K562 (cell line): ENCODE results near the gene DLST. TPM values are rescaled to one million over a fixed set of nuclear protein-coding genes. Genes with fewer than 3 reads are reported as not detected.

Experiments
- ARID1B ChIP-seq: fragments of 450-650 bp; IDR thresholded peaks from 2 replicates; pipeline ENCODE4 v1.6.1; 2016; ENCODE audit warnings: antibody characterized with exemption, mild to moderate bottlenecking, inconsistent platforms
- BHLHE40 ChIP-seq: IDR thresholded peaks from 2 replicates; pipeline ENCODE4 v1.6.1; 2011; ENCODE audit warnings: low read length, improper control_type of control experiment
- CBX2 ChIP-seq: fragments of 200-600 bp; sonication (generic); IDR thresholded peaks from one replicate; pipeline ENCODE4 v1.6.1; 2012; ENCODE audit warnings: mild to moderate bottlenecking, low read length, inconsistent platforms; ENCODE audit not compliant: insufficient read depth, poor library complexity, severe bottlenecking
- CC2D1A ChIP-seq: fragments of 450-650 bp; IDR thresholded peaks from 2 replicates; pipeline ENCODE4 v1.6.1; 2017; ENCODE audit warnings: mild to moderate bottlenecking
- CTBP1 ChIP-seq: fragments of 450-650 bp; IDR thresholded peaks from 2 replicates; pipeline ENCODE4 v1.6.1; 2016; ENCODE audit warnings: borderline replicate concordance
- CTCF ChIP-seq, 3 experiments: IDR thresholded peaks in 2 of 3; conservative IDR thresholded peaks in 1 of 3; 2 replicates each; pipeline ENCODE4 v1.5.1; 2011 to 2012; ENCODE audit warnings: low read length in 3 of 3, mild to moderate bottlenecking in 3 of 3, control low read depth in 2 of 3, improper control_type of control experiment in 1 of 3, inconsistent platforms in 1 of 3, low read depth in 1 of 3, mixed read lengths in 1 of 3, moderate library complexity in 1 of 3; ENCODE audit not compliant: insufficient read depth in 2 of 3
- E2F4 ChIP-seq: sonication (generic); formaldehyde crosslinking; IDR thresholded peaks from 2 replicates; pipeline ENCODE4 v1.8.0; 2022; ENCODE audit warnings: mild to moderate bottlenecking, low read depth, missing genetic modification reagents
- EHMT2 ChIP-seq: fragments of 450-650 bp; IDR thresholded peaks from 2 replicates; pipeline ENCODE4 v1.6.1; 2018; ENCODE audit warnings: antibody characterized with exemption
- FOSL1 ChIP-seq: fragments of 200-800 bp; sonication (Bioruptor generic); conservative IDR thresholded peaks from 2 replicates; pipeline ENCODE4 v1.6.1; 2016; ENCODE audit warnings: missing genetic modification characterization, missing compliant biosample characterization
- HLTF ChIP-seq: fragments of 450-650 bp; IDR thresholded peaks from 2 replicates; pipeline ENCODE4 v1.6.1; 2016
- MTA3 ChIP-seq: fragments of 450-650 bp; formaldehyde crosslinking; IDR thresholded peaks from 2 replicates; pipeline ENCODE4 v1.6.1; 2017; ENCODE audit warnings: mild to moderate bottlenecking, borderline replicate concordance
- NBN ChIP-seq: fragments of 450-650 bp; IDR thresholded peaks from 2 replicates; pipeline ENCODE4 v1.6.1; 2016; ENCODE audit warnings: low read depth, mild to moderate bottlenecking
- NFIX ChIP-seq: fragments of 250-450 bp; sonication (Bioruptor Pico); IDR thresholded peaks from 2 replicates; pipeline ENCODE4 v1.4.0; 2020; ENCODE audit warnings: low read depth, mild to moderate bottlenecking, moderate library complexity
- PML ChIP-seq: IDR thresholded peaks from 2 replicates; pipeline ENCODE4 v1.6.1; 2012; ENCODE audit warnings: low read length, inconsistent platforms
- POLR2G ChIP-seq: fragments of 200-400 bp; formaldehyde crosslinking; IDR thresholded peaks from 2 replicates; pipeline ENCODE4 v1.6.1; 2017; ENCODE audit warnings: low read depth, mild to moderate bottlenecking, antibody characterized with exemption, low read length, moderate library complexity
- RAD21 ChIP-seq, 2 experiments: fragments of 250-450 bp in 1 of 2; fragments of 450-650 bp in 1 of 2; sonication (Bioruptor Pico) in 1 of 2; formaldehyde crosslinking in 1 of 2; IDR thresholded peaks in 1 of 2; conservative IDR thresholded peaks in 1 of 2; 2 replicates each; pipeline versions ENCODE4 v1.4.0 to v1.8.0; 2020 to 2022; ENCODE audit warnings: mild to moderate bottlenecking in 2 of 2, moderate library complexity in 1 of 2
- RBFOX2 ChIP-seq: fragments of 200-400 bp; formaldehyde crosslinking; IDR thresholded peaks from 2 replicates; pipeline ENCODE4 v1.6.1; 2017; ENCODE audit warnings: low read depth, mild to moderate bottlenecking, low read length, moderate library complexity
- TCF3 ChIP-seq: sonication (generic); formaldehyde crosslinking; IDR thresholded peaks from 2 replicates; pipeline ENCODE4 v1.4.0; 2020; ENCODE audit warnings: mild to moderate bottlenecking, missing genetic modification reagents
- TFAP4 ChIP-seq: sonication (generic); formaldehyde crosslinking; IDR thresholded peaks from 2 replicates; pipeline ENCODE4 v1.8.0; 2022; ENCODE audit warnings: missing genetic modification reagents, mild to moderate bottlenecking, moderate library complexity, borderline replicate concordance
- THRA ChIP-seq: fragments of 450-650 bp; IDR thresholded peaks from 2 replicates; pipeline ENCODE4 v1.6.1; 2017; ENCODE audit warnings: mild to moderate bottlenecking, moderate library complexity
- ZBTB7A ChIP-seq: IDR thresholded peaks from 2 replicates; pipeline ENCODE4 v1.6.1; 2011; ENCODE audit warnings: low read depth, mild to moderate bottlenecking, low read length, moderate library complexity, borderline replicate concordance; ENCODE audit not compliant: control insufficient read depth
- ZNF384 ChIP-seq: IDR thresholded peaks from 2 replicates; pipeline ENCODE4 v1.6.1; 2012; ENCODE audit warnings: low read depth, low read length, improper control_type of control experiment
- ZSCAN29 ChIP-seq: fragments of 450-650 bp; IDR thresholded peaks from 2 replicates; pipeline ENCODE4 v1.6.1; 2017
- polyA plus RNA-seq, 8 experiments: library from polyadenylated mRNA; depleted of rRNA in 4 of 8; stranded (reverse) in 5 of 8; unstranded in 3 of 8; fragments of >200 nt; fragmentation: Nextera tagmentation in 2 of 8; fragmentation: Illumina TruSeq in 1 of 8; extraction: Ambion mirVana in 2 of 8; extraction: Trizol in 1 of 8; gene quantifications; 2 replicates each; pipeline versions ENCODE4 v1.2.1 to v1.2.3, GENCODE V29; 2011 to 2014; ENCODE audit warnings: inconsistent platforms in 1 of 8, missing spikeins in 1 of 8
- total RNA-seq, 7 experiments: library from RNA; depleted of rRNA in 6 of 7; stranded (reverse); fragments of >200 nt in 6 of 7; fragmentation: Illumina TruSeq in 2 of 7; extraction: Trizol in 2 of 7; gene quantifications; 2 replicates each; pipeline versions ENCODE4 v1.2.1 to v1.2.3, GENCODE V29; 2011 to 2021; ENCODE audit warnings: low replicate concordance in 1 of 7

The DLST gene
- total and polyA plus RNA-seq, 9 of the 15 experiments (the other 6 are each of a cell fraction or from before 2014, with no cell fraction given): 3.0 to 73.7 (median 45.4) TPM

- no peak for TF ChIP-seq EHMT2
- 0 out of 2 replicates have a peak, but pooled peaks have one; percentile 9 for TF ChIP-seq TCF3 (CRISPR knock-in tag)
- 0 out of 2 replicates have a peak, but pooled peaks have one; percentile 11 for TF ChIP-seq BHLHE40
- no peak for TF ChIP-seq ZNF384
- TF ChIP-seq CTBP1: peak; percentile 21; the same call in 1 of the 2 replicates
- peak; percentile 52 for TF ChIP-seq RBFOX2
- no peak for TF ChIP-seq HLTF
- TF ChIP-seq THRA: no peak
- no peak for TF ChIP-seq CBX2
- no peak for TF ChIP-seq ARID1B
- TF ChIP-seq FOSL1 (tag): no peak
- TF ChIP-seq RAD21 (CRISPR knock-in tag; conservative IDR thresholded peaks at IDR 0.05 in 1 of 2, IDR thresholded peaks at IDR 0.05 in 1 of 2): peak; percentile 64 to 76
- TF ChIP-seq NFIX (CRISPR knock-in tag): no peak
- peak; percentile 38; the same call in 1 of the 2 replicates for TF ChIP-seq PML
- TF ChIP-seq NBN: no peak
- TF ChIP-seq E2F4 (CRISPR knock-in tag): no peak
- TF ChIP-seq ZSCAN29: no peak
- peak; percentile 34; the same call in 1 of the 2 replicates for TF ChIP-seq TFAP4 (CRISPR knock-in tag)
- TF ChIP-seq MTA3: no peak
- 0 out of 2 replicates have a peak, but pooled peaks have one; percentile 29 for TF ChIP-seq ZBTB7A
- peak; percentile 81 to 91 (median 83) for TF ChIP-seq CTCF (IDR thresholded peaks at IDR 0.05 in 2 of 3, conservative IDR thresholded peaks at IDR 0.05 in 1 of 3; ENCODE audit: insufficient read depth in 2 of 3, low read depth in 1 of 3, low read length in 3 of 3)
- TF ChIP-seq CC2D1A: 0 out of 2 replicates have a peak, but pooled peaks have one; percentile 21
- peak; percentile 46; the same call in 1 of the 2 replicates for TF ChIP-seq POLR2G
Observed at GRCh38 chr14:74945852-74946658, 64.3 kb downstream of the DLST start (continued).
